SU-DHL-6 (cell line): ENCODE measurements around the gene RHOH.

Source experiments
- CTCF ChIP-seq: fragments of 200-600 bp; sonication (generic); IDR thresholded peaks from one replicate; pipeline ENCODE4 v1.5.1; 2017; ENCODE audit warnings: antibody characterized with exemption, mild to moderate bottlenecking, low read length, moderate library complexity; ENCODE audit not compliant: insufficient read depth, poor library complexity, severe bottlenecking
- EZH2phosphoT487 ChIP-seq: fragments of 200-600 bp; sonication (generic), shearing (Covaris generic); conservative IDR thresholded peaks from 2 replicates; pipeline ENCODE4 v1.6.1; 2018; ENCODE audit warnings: mild to moderate bottlenecking, antibody characterized with exemption, low read length, moderate library complexity, mixed read lengths

DNA sequence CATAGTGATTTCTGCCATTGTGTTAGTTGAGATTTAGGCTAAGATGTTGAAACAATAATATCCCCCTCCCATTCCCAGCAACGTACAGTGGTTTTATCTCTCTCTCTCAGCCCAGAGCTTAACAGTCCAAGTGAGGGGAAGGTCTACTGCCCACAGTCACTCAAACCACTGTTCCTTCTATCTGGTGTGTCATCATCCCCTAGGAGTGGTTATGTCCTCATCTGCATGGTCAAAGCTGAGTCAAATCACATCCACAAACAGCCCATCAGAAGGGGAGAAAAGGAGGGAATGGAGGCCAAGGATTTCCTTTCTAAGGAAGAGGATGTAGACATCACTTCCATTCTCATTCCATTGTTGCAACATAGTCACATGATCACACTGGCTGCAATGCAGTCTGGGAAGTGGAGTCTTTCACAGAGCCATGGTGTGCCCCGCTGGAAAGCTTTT is 95.5 kb downstream of the RHOH start:
- TF ChIP-seq CTCF (no peak), EZH2phosphoT487 (no peak)
